OCI-M2 (cell line): ENCODE measurements around the gene DCUN1D2.
"Not testable (repeated sequence)": the region's sequence is repeated elsewhere in the genome, so short reads cannot be mapped to it uniquely, and the experiment has no call there.

Experiments
- DNase-seq: peaks from one replicate; lab custom pipeline; 2025; ENCODE audit not compliant: unreplicated experiment; lab: John Stamatoyannopoulos, UW

Gene DCUN1D2

GRCh38 chr13:113448885-113449692 is 41.4 kb downstream of the DCUN1D2 start:
- peak; percentile 51 for DNase-seq

DNA sequence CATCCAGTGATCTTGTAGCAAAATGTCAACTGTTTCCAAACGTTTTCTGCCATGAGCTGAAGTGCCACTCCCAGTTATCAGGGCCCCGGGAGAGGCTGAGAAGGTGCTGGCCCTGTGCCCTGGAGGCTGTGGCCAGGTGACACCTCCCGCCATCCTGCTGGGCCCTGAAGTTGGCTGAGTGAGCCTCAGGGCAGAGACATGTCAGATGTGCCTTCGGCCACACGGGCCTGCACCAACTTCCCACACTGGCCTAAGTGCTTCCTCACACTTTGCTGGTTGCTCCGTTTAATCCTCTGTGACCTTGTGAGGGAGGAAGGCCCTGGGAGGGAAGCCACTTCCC is 42.0 kb downstream of the DCUN1D2 start:
- DNase-seq = no peak

- no peak for DNase-seq
Measured at GRCh38 chr13:113447596-113447995, 42.9 kb downstream of the DCUN1D2 start.

DNA sequence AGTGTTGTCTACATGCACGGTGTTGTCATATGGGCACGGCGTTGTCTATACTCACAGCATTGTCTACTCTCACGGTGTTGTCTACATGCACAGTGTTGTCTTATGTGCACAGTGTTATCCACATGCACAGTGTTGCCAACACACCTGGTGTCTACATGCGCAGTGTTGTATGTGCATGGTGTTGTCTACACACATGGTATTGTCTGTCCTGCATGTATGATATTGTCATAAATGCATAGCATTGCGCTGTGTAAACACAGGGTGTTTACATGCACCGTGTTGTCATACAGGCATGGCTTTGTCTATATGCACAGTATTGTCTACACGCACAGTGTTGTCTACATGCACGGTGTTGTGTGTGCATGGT is 44.0 kb downstream of the DCUN1D2 start:
- no peak for DNase-seq

DNA sequence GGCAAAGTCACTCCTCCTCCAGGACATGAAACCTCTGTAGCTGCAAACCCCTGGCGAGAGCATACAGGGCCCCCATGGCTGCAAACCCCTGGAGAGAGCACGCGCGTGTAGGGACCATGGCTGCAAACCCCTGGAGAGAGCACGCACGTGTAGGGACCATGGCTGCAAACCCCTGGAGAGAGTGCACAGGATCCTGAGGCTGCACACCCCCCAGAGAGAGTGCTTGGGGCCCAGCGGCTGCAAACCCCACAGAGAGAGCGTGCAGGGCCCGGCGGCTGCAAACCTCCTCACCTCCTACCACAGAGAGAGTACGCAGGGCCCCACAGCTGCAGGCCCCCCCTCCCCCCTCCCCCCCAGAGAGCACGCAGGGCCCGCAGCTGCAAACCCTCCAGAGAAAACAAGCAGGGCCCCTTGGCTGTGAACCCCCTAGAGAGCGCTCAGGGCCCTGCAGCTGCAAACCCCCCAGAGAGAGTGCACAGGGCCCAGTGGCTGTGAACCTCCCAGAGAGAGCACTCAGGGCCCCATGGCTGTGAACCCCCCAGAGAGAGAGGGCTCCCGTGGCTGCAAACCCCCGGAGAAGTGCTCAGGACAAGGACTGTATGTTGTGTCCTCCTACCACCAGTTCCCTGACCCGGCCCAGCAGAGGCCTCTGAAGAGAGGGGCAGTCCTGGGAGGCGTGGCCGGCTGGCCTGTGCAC is 44.6 kb downstream of the DCUN1D2 start:
- DNase-seq = no peak

- DNase-seq = no peak
Measured at GRCh38 chr13:113443991-113444390, 46.5 kb downstream of the DCUN1D2 start.

- DNase-seq = no peak
Measured at GRCh38 chr13:113442985-113443362, 47.5 kb downstream of the DCUN1D2 start.

GRCh38 chr13:113442354-113442984 is 48.0 kb downstream of the DCUN1D2 start:
- no peak for DNase-seq

- no peak for DNase-seq
Measured at GRCh38 chr13:113441661-113442060, 48.9 kb downstream of the DCUN1D2 start.

- no peak for DNase-seq
Measured at GRCh38 chr13:113437408-113438010, 53.0 kb downstream of the DCUN1D2 start.

DNA sequence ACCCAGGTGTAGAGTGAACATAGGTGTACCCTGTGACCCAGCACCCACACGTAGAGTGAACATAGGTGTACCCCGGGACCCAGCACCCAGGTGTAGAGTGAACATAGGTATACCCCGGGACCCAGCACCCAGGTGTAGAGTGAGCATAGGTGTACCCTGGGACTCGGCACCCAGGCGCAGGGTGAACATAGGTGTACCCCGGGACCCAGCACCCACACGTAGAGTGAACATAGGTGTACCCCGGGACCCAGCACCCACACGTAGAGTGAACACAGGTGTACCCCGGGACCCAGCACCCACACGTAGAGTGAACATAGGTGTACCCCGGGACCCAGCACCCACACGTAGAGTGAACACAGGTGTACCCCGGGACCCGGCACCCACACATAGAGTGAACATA is 53.6 kb downstream of the DCUN1D2 start:
- DNase-seq = not testable (repeated sequence)

GRCh38 chr13:113435907-113436306 is 54.6 kb downstream of the DCUN1D2 start:
- DNase-seq = not testable (repeated sequence)

GRCh38 chr13:113433391-113433916 is 57.1 kb downstream of the DCUN1D2 start:
- no peak for DNase-seq

GRCh38 chr13:113432506-113433270 is 57.8 kb downstream of the DCUN1D2 start:
- no peak for DNase-seq

DNA sequence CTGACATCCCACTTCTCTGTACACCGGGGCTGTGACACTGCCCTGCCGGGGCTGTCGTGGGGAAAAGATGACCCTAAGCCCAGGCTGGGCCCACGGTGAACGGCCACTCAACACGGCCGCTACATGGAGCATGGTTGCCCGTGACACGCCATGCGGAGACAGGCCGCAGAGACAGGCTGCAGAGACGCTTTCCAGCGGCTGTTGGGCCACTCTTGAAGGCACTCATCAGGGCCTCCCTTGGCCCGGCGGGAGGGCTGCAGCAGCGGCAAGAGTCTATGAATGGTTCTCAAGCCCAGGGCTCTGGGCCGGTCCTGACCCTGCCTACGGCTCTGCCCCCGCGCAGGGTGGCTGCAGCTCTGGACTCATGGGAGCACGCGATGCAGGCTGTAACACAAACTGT is 59.3 kb downstream of the DCUN1D2 start:
- DNase-seq = no peak

- no peak for DNase-seq
Measured at GRCh38 chr13:113430378-113431110, 60.0 kb downstream of the DCUN1D2 start.

GRCh38 chr13:113429608-113429985 is 60.9 kb downstream of the DCUN1D2 start:
- no peak for DNase-seq

- no peak for DNase-seq
Measured at GRCh38 chr13:113428871-113429607, 61.5 kb downstream of the DCUN1D2 start.

- no peak for DNase-seq
Measured at GRCh38 chr13:113428469-113428865, 62.0 kb downstream of the DCUN1D2 start.
